CD8-positive, alpha-beta memory T cell (primary cell): ENCODE data around the gene SRXN1. TPM values are rescaled to one million over a fixed set of nuclear protein-coding genes. Genes with fewer than 3 reads are reported as not detected.
A peak's percentile ranks its signal among the peaks of the same experiment; 100 is the strongest.

Source experiments
- CTCF ChIA-PET: fragments of 350-600 bp; sonication (Branson Sonifier 250); formaldehyde crosslinking; loops from one replicate; lab custom pipeline; 2021; ENCODE audit warnings: antibody characterized with exemption; lab: Charles Lee
- POLR2A ChIA-PET: fragments of 350-600 bp; sonication (Branson Sonifier 250); formaldehyde crosslinking; loops from one replicate; lab custom pipeline; 2021; ENCODE audit warnings: antibody characterized with exemption; lab: Charles Lee
- DNase-seq, 5 donors: peaks; one replicate each; pipeline versions ENCODE4 v3.0.0 to v3.0.0-alpha.2; 2020 to 2022; ENCODE audit warnings: mixed read lengths in 1 of 5
- H3K27ac ChIP-seq: one replicate; pipeline ENCODE4 v1.7.0; 2013; ENCODE audit warnings: low read depth, mild to moderate bottlenecking, low read length, moderate library complexity
- H3K27me3 ChIP-seq: 2 replicates; pipeline ENCODE4 v1.7.0; 2013; ENCODE audit warnings: low read length, mild to moderate bottlenecking; ENCODE audit not compliant: insufficient read depth, poor library complexity, severe bottlenecking
- H3K36me3 ChIP-seq: 2 replicates; pipeline ENCODE4 v1.7.0; 2013; ENCODE audit warnings: mild to moderate bottlenecking, low read length, moderate library complexity; ENCODE audit not compliant: insufficient read depth
- H3K4me1 ChIP-seq: 2 replicates; pipeline ENCODE4 v1.7.0; 2013; ENCODE audit warnings: mild to moderate bottlenecking, low read length, moderate library complexity; ENCODE audit not compliant: insufficient read depth
- H3K4me3 ChIP-seq: 2 replicates; pipeline ENCODE4 v1.7.0; 2013; ENCODE audit warnings: mild to moderate bottlenecking, low read length
- H3K9me3 ChIP-seq: 2 replicates; pipeline ENCODE4 v1.7.0; 2013; ENCODE audit warnings: mild to moderate bottlenecking, low read length
- H3K27ac Mint-ChIP-seq, 8 donors: one replicate each; pipeline ENCODE4 v1.8.0; 2020 to 2021; ENCODE audit warnings: mixed read lengths in 8 of 8, mild to moderate bottlenecking in 6 of 8, inconsistent platforms in 3 of 8, moderate library complexity in 3 of 8
- H3K27me3 Mint-ChIP-seq, 2 donors: one replicate each; pipeline ENCODE4 v1.8.0; 2020 to 2021; ENCODE audit warnings: mixed read lengths in 2 of 2, mild to moderate bottlenecking in 1 of 2, moderate library complexity in 1 of 2
- H3K36me3 Mint-ChIP-seq, 3 donors: one replicate each; pipeline ENCODE4 v1.8.0; 2020 to 2021; ENCODE audit warnings: mixed read lengths in 3 of 3, inconsistent platforms in 1 of 3, mild to moderate bottlenecking in 1 of 3
- H3K4me1 Mint-ChIP-seq, 3 donors: one replicate each; pipeline ENCODE4 v1.8.0; 2020 to 2021; ENCODE audit warnings: mixed read lengths in 3 of 3, inconsistent platforms in 1 of 3, mild to moderate bottlenecking in 1 of 3
- H3K4me3 Mint-ChIP-seq, 7 donors: one replicate each; pipeline ENCODE4 v1.8.0; 2020 to 2021; ENCODE audit warnings: mixed read lengths in 7 of 7, mild to moderate bottlenecking in 6 of 7, moderate library complexity in 4 of 7, inconsistent platforms in 2 of 7
- H3K9me3 Mint-ChIP-seq, 5 donors: one replicate each; pipeline ENCODE4 v1.8.0; 2020 to 2022; ENCODE audit warnings: mixed read lengths in 5 of 5, mild to moderate bottlenecking in 3 of 5, moderate library complexity in 2 of 5, inconsistent platforms in 1 of 5
- polyA plus RNA-seq: library from polyadenylated mRNA; unstranded; fragments of 300-500 nt; fragmentation: Illumina TruSeq; gene quantifications from one replicate; pipeline ENCODE4 v1.2.3, GENCODE V29; 2021
- total RNA-seq, 2 experiments: library from RNA; stranded (reverse); gene quantifications; one replicate each; pipeline ENCODE4 v1.2.3, GENCODE V29; 2021

SRXN1 gene
- total and polyA plus RNA-seq, 3 experiments from 2014 or later: 20.3 to 26.3 (median 25.9) TPM

DNA sequence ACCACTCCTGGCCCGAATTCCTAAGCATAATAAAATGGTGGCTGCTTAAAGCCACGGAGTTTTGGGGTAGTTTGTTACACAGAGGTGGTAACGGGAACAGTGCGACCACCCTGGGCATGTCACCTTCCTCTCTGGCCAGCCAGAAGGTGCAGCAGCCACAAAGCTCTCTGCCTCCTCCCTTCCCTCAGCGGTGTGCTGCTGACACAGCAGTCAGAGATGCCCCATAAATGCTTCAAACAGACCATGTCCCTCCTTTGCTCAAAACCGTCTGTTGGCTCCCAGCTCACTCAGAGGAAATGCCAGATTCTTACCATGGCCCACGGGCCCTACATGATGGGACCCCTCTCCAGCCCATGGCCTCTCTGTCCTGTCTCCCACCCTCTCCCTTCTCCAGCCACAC lies 30.8 kb downstream of the SRXN1 start:
- no peak for DNase-seq
- Mint-ChIP-seq H3K27me3 (peaks cover 30 to 74% of the 10 kb centered on the region in 2 donors), H3K4me1 (no peaks in the 10 kb centered on the region), H3K9me3 (peaks cover 0 to 7% (median 5%) of the 10 kb centered on the region in 5 donors), H3K36me3 (peaks cover 0 to 8% (median 1%) of the 10 kb centered on the region in 3 donors), H3K27ac (no peak overlapping the region), H3K4me3 (no peak overlapping the region)
- H3K27me3 ChIP-seq: no peaks in the 10 kb centered on the region
- ChIA-PET POLR2A (no interaction called here), CTCF (no interaction called here)
- no peaks in the 10 kb centered on the region for H3K4me1 ChIP-seq
- H3K27ac ChIP-seq: no peak overlapping the region
- no peak overlapping the region for H3K4me3 ChIP-seq
- H3K36me3 ChIP-seq: no peaks in the 10 kb centered on the region
- H3K9me3 ChIP-seq: no peaks in the 10 kb centered on the region

DNA sequence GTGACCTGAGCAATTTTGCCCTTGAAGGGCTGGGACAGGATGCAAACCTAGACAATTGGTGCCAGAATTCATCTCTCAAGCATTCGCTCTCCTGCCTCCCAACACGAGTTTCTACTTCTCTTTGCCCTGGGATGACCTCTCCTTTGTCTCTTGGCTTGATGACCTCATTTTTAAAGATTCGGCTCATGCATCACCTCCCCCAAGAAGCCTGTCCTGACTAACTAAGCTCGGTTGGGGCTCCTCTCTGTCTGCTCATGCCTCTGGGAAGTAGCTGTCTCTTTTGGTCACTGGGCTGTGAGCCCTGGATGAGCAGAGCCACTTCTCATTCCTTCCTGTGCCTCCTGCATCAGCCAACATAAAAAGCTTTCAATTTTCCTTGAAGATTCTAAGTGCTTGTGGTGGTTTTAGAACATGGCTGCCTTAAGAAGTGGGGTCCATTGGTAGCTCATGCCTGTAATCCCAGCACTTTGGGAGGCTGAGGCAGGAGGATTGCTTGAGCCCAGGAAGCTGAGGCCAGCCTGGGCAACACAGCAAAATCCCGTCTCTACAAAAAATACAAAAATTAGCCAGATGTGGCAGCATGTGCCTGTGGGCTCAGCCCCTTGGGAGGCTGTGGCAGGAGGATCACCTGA lies 31.8 kb downstream of the SRXN1 start:
- POLR2A ChIA-PET: no interaction called here
- no peaks in the 10 kb centered on the region for H3K4me1 ChIP-seq
- H3K4me1 Mint-ChIP-seq: no peaks in the 10 kb centered on the region
- peaks cover 26 to 76% of the 10 kb centered on the region in 2 donors for H3K27me3 Mint-ChIP-seq
- no peak overlapping the region for H3K27ac ChIP-seq
- H3K9me3 ChIP-seq: no peaks in the 10 kb centered on the region
- peaks cover 0 to 8% (median 1%) of the 10 kb centered on the region in 3 donors for H3K36me3 Mint-ChIP-seq
- H3K27me3 ChIP-seq: no peaks in the 10 kb centered on the region
- DNase-seq: no peak
- H3K36me3 ChIP-seq: no peaks in the 10 kb centered on the region
- no peak overlapping the region for H3K4me3 ChIP-seq
- H3K9me3 Mint-ChIP-seq: peaks cover 0 to 7% (median 5%) of the 10 kb centered on the region in 5 donors
- H3K4me3 Mint-ChIP-seq: no peak overlapping the region
- no peak overlapping the region for H3K27ac Mint-ChIP-seq
- CTCF ChIA-PET: interaction anchor here (0.6 kb wide), 1 partner anchor 25 kb away, joined by 3 read pairs; no protein-coding TSS in a partner anchor

DNA sequence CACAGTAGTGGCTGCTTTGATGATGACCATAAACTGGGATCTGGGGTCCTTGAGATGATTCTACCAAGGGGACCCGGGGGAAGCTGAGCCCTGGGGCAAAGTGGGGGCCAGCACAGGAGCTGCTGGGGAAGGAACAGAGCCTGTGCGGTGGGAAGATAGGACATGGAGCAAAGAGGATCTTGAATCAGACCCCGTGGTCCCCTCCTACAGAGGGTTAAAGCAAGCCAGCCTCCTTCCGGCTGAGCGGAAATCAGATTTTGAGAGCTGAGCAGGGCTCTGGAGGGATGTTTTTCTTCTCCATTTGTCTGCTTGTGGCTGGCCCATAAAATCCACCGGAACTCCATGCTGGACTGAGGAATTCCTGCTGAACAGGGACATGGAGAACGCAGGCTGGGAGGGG lies 32.8 kb downstream of the SRXN1 start:
- no peak overlapping the region for H3K27ac ChIP-seq
- Mint-ChIP-seq H3K4me3 (no peak overlapping the region), H3K27ac (no peak overlapping the region), H3K36me3 (peaks cover 0 to 8% (median 1%) of the 10 kb centered on the region in 3 donors), H3K4me1 (no peaks in the 10 kb centered on the region), H3K27me3 (peaks cover 29 to 80% of the 10 kb centered on the region in 2 donors), H3K9me3 (peaks cover 0 to 7% (median 5%) of the 10 kb centered on the region in 5 donors)
- H3K4me1 ChIP-seq: no peaks in the 10 kb centered on the region
- no peaks in the 10 kb centered on the region for H3K36me3 ChIP-seq
- H3K27me3 ChIP-seq: no peaks in the 10 kb centered on the region
- H3K9me3 ChIP-seq: no peaks in the 10 kb centered on the region
- ChIA-PET POLR2A (no interaction called here), CTCF (no interaction called here)
- no peak for DNase-seq
- no peak overlapping the region for H3K4me3 ChIP-seq

DNA sequence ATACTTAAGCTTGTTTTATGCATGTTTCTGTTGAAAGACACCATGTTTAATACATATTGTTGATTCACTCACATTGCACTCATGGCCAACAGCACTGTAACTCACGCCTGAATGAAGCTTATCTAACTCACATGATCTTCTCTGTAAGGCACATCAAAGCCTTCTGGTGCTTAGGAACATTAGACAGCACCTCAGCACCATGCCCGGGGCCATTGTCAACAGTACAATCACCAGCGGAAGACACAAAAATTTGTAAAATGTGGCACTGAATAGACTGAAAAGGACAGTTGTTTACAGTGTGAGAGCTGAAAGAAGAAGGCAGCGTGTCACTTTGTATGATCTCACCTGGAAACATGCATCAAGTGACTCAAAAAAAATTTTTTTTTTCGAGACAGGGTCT lies 34.0 kb downstream of the SRXN1 start:
- no peaks in the 10 kb centered on the region for H3K4me1 ChIP-seq
- POLR2A ChIA-PET: no interaction called here
- no peaks in the 10 kb centered on the region for H3K9me3 ChIP-seq
- CTCF ChIA-PET: no interaction called here
- no peak overlapping the region for H3K27ac ChIP-seq
- Mint-ChIP-seq H3K36me3 (peaks cover 0 to 8% (median 1%) of the 10 kb centered on the region in 3 donors), H3K4me3 (no peak overlapping the region), H3K4me1 (no peaks in the 10 kb centered on the region), H3K27ac (no peak overlapping the region), H3K27me3 (peaks cover 32 to 77% of the 10 kb centered on the region in 2 donors), H3K9me3 (peaks cover 0 to 7% (median 5%) of the 10 kb centered on the region in 5 donors)
- H3K27me3 ChIP-seq: peaks cover 3% of the 10 kb centered on the region
- no peaks in the 10 kb centered on the region for H3K36me3 ChIP-seq
- DNase-seq: no peak
- no peak overlapping the region for H3K4me3 ChIP-seq

DNA sequence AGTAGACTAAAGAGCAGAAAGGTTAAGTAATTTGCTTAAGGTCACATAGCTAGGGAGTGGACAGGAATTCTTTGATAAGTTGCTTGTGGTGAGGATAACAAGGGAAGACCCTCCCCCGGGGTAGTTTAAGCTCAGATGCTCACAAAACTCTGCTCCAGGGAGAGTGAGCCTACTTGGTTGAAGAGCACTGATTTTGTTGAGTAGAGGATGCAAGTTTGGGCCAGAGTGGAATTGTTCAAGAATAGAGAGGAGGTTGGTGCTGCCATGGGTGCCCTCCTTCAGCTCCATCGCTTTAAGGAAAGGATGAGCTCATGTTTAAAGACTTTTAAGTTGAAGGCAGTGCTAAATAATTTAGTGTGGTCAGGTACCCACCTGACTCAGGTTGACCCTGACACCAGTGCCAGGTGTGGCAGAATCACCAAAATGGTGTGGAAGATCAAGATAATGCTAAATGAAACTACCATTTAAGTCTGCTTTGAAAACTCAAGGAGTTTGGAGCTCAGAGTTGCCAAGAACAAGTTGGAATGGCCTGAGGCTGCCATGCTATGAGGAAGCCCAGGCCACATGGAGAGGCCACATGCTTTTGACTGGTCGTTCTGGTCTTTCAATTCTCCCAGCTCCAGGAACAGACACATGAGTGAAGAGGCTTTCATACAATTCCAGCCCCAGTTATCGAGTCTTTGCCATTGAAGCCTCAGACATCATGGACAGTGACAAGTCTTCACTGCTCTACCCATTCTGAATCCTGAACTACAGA lies 34.9 kb downstream of the SRXN1 start:
- H3K27me3 Mint-ChIP-seq: peaks cover 31 to 79% of the 10 kb centered on the region in 2 donors
- CTCF ChIA-PET: no interaction called here
- H3K27ac ChIP-seq: no peak overlapping the region
- DNase-seq: no peak
- H3K4me3 ChIP-seq: no peak overlapping the region
- peaks cover 0 to 7% (median 5%) of the 10 kb centered on the region in 5 donors for H3K9me3 Mint-ChIP-seq
- POLR2A ChIA-PET: no interaction called here
- H3K4me3 Mint-ChIP-seq: no peak overlapping the region
- H3K4me1 ChIP-seq: no peaks in the 10 kb centered on the region
- no peaks in the 10 kb centered on the region for H3K36me3 ChIP-seq
- H3K27me3 ChIP-seq: peaks cover 3% of the 10 kb centered on the region
- H3K9me3 ChIP-seq: no peaks in the 10 kb centered on the region
- H3K36me3 Mint-ChIP-seq: peaks cover 0 to 8% (median 1%) of the 10 kb centered on the region in 3 donors
- H3K27ac Mint-ChIP-seq: no peak overlapping the region
- no peaks in the 10 kb centered on the region for H3K4me1 Mint-ChIP-seq

DNA sequence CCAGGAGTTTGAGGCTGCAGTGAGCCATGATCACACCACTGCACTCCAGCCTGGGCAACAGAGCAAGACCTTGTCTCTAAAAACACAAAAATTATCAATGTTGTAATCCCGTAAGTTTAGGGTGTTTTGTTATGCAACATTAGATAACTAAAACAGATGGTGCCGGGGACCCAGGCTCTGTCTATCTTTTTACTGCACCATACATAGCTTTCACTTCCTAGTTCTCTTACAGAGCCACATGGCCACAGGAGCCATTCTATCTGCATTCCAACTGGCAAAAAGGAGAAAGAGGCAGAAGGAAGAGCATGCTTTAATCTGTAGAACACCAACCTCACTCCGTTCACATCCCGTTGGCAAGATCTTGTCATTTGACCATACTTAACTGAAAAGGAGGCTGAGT lies 37.5 kb downstream of the SRXN1 start:
- Histone ChIP-seq H3K27ac (no peak overlapping the region), H3K27me3 (peaks cover 8% of the 10 kb centered on the region), H3K4me3 (no peak overlapping the region), H3K36me3 (no peaks in the 10 kb centered on the region), H3K9me3 (no peaks in the 10 kb centered on the region), H3K4me1 (no peaks in the 10 kb centered on the region)
- H3K27me3 Mint-ChIP-seq: peaks cover 38 to 79% of the 10 kb centered on the region in 2 donors
- no peak overlapping the region for H3K4me3 Mint-ChIP-seq
- POLR2A ChIA-PET: no interaction called here
- H3K27ac Mint-ChIP-seq: no peak overlapping the region
- H3K9me3 Mint-ChIP-seq: peaks cover 0 to 7% (median 5%) of the 10 kb centered on the region in 5 donors
- peaks cover 0 to 4% (median 1%) of the 10 kb centered on the region in 3 donors for H3K36me3 Mint-ChIP-seq
- CTCF ChIA-PET: no interaction called here
- peaks cover 1 to 10% (median 5%) of the 10 kb centered on the region in 3 donors for H3K4me1 Mint-ChIP-seq
- no peak for DNase-seq

DNA sequence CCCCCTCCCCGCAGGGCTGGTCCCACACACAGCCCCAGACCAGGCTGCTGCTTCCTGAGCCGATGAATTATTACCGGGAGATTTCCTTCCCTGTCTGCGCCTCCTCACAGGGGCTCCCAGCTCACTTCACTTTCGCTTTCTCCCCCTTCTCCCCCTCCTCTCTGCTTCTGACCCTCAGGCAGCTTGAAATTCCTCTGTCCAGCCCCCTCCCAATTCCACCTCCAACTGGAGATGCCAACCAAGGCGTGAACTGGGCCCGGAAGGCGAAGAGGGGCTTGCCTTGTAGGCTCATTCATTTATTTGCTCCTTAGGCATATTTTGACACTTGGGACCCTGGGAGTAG lies 41.2 kb downstream of the SRXN1 start:
- H3K27me3 ChIP-seq: peaks cover 8% of the 10 kb centered on the region
- CTCF ChIA-PET: no interaction called here
- no peaks in the 10 kb centered on the region for H3K36me3 Mint-ChIP-seq
- no peak for DNase-seq
- H3K27me3 Mint-ChIP-seq: peaks cover 48 to 74% of the 10 kb centered on the region in 2 donors
- no peaks in the 10 kb centered on the region for H3K36me3 ChIP-seq
- no peak overlapping the region for H3K27ac ChIP-seq
- H3K4me3 Mint-ChIP-seq: peak overlapping the region in 1 of 7 donors; percentile 46
- H3K9me3 ChIP-seq: no peaks in the 10 kb centered on the region
- peaks cover 1 to 12% (median 5%) of the 10 kb centered on the region in 3 donors for H3K4me1 Mint-ChIP-seq
- POLR2A ChIA-PET: no interaction called here
- no peak overlapping the region for H3K27ac Mint-ChIP-seq
- no peaks in the 10 kb centered on the region for H3K9me3 Mint-ChIP-seq
- H3K4me1 ChIP-seq: no peaks in the 10 kb centered on the region
- no peak overlapping the region for H3K4me3 ChIP-seq
